Smooth muscle cell (in vitro differentiated cells): Measurements from ENCODE around the gene CAPN5. TPM values are rescaled to one million over a fixed set of nuclear protein-coding genes. Genes with fewer than 3 reads are reported as not detected.

Experiments
- DNase-seq: peaks from one replicate; lab custom pipeline; 2025; ENCODE audit not compliant: unreplicated experiment; lab: John Stamatoyannopoulos, UW
- H2AFZ ChIP-seq: fragments of 200-600 bp; sonication (generic); 2 replicates; pipeline ENCODE4 v1.6.0; 2016; ENCODE audit warnings: antibody characterized with exemption, low read depth, mild to moderate bottlenecking
- H3F3A ChIP-seq: fragments of 200-600 bp; sonication (generic); 2 replicates; pipeline ENCODE4 v1.6.0; 2017; ENCODE audit warnings: antibody characterized with exemption, low read depth
- H3K27ac ChIP-seq: fragments of 200-600 bp; sonication (generic); 2 replicates; pipeline ENCODE4 v1.5.1; 2016; ENCODE audit warnings: low read depth, mild to moderate bottlenecking
- H3K27me3 ChIP-seq: fragments of 200-600 bp; sonication (generic); 2 replicates; pipeline ENCODE4 v1.6.1; 2016; ENCODE audit warnings: low read depth, mild to moderate bottlenecking
- H3K36me3 ChIP-seq: fragments of 200-600 bp; sonication (generic); 2 replicates; pipeline ENCODE4 v1.5.1; 2016; ENCODE audit warnings: low read depth
- H3K4me1 ChIP-seq: fragments of 200-600 bp; sonication (generic); 2 replicates; pipeline ENCODE4 v1.5.1; 2016; ENCODE audit warnings: low read depth
- H3K4me2 ChIP-seq: fragments of 200-600 bp; sonication (generic); 2 replicates; pipeline ENCODE4 v1.6.0; 2016; ENCODE audit warnings: mild to moderate bottlenecking
- H3K4me3 ChIP-seq: fragments of 200-600 bp; sonication (generic); 2 replicates; pipeline ENCODE4 v1.5.1; 2016; ENCODE audit warnings: mild to moderate bottlenecking
- H3K79me2 ChIP-seq: fragments of 200-600 bp; sonication (generic); 2 replicates; pipeline ENCODE4 v1.6.0; 2016; ENCODE audit warnings: low read depth, mild to moderate bottlenecking
- H3K9ac ChIP-seq: fragments of 200-600 bp; sonication (generic); 2 replicates; pipeline ENCODE4 v1.6.0; 2016; ENCODE audit warnings: low read depth
- H3K9me3 ChIP-seq: fragments of 200-600 bp; sonication (generic); replicated peaks from 2 replicates; pipeline ENCODE4 v1.5.1; 2016; ENCODE audit warnings: low read depth
- H4K20me1 ChIP-seq: fragments of 200-600 bp; sonication (generic); 2 replicates; pipeline ENCODE4 v1.6.0; 2016; ENCODE audit warnings: low read depth
- CTCF ChIP-seq: fragments of 200-600 bp; sonication (generic); IDR thresholded peaks from 2 replicates; pipeline ENCODE4 v1.5.1; 2017; ENCODE audit warnings: borderline replicate concordance, mild to moderate bottlenecking, antibody characterized with exemption; ENCODE audit not compliant: insufficient read depth, poor library complexity, severe bottlenecking
- WGBS: methylation state at CpG from one replicate; pipeline ENCODE4 v1.1.7; 2016; ENCODE audit warnings: low lambda C conversion rate; 5-methylcytosine and 5-hydroxymethylcytosine counted together
- polyA plus RNA-seq: library from polyadenylated mRNA; unstranded; fragments of >200 nt; fragmentation: Nextera tagmentation; extraction: Ambion mirVana; gene quantifications from 2 replicates; pipeline ENCODE4 v1.2.1, GENCODE V29; 2016
- total RNA-seq: library from RNA; depleted of rRNA; stranded (reverse); fragments of >200 nt; gene quantifications from 2 replicates; pipeline ENCODE4 v1.2.3, GENCODE V29; 2014

CAPN5 gene
- total and polyA plus RNA-seq, 2 experiments from 2014 or later = 15.5 to 23.1 TPM

GRCh38 chr11:77062924-77063323 lies 3.8 kb upstream of the CAPN5 start:
- DNase-seq = no peak
- Histone ChIP-seq H4K20me1 (peaks cover 2% of the 10 kb centered on the region), H3F3A (no peaks in the 10 kb centered on the region), H3K27ac (no peak overlapping the region), H3K4me1 (peaks cover 5% of the 10 kb centered on the region), H3K9ac (no peak overlapping the region), H3K9me3 (no peaks in the 10 kb centered on the region), H3K4me3 (no peak overlapping the region), H3K36me3 (no peaks in the 10 kb centered on the region), H2AFZ (no peak overlapping the region), H3K27me3 (no peaks in the 10 kb centered on the region), H3K4me2 (no peak overlapping the region), H3K79me2 (peaks cover 4% of the 10 kb centered on the region)
- no peak for TF ChIP-seq CTCF

- Histone ChIP-seq H3K4me3 (no peak overlapping the region), H3K79me2 (peaks cover 6% of the 10 kb centered on the region), H3K36me3 (no peaks in the 10 kb centered on the region), H3F3A (no peaks in the 10 kb centered on the region), H3K27me3 (no peaks in the 10 kb centered on the region), H3K4me1 (peaks cover 5% of the 10 kb centered on the region), H2AFZ (no peak overlapping the region), H4K20me1 (peaks cover 5% of the 10 kb centered on the region), H3K4me2 (no peak overlapping the region), H3K27ac (no peak overlapping the region), H3K9ac (no peak overlapping the region), H3K9me3 (no peaks in the 10 kb centered on the region)
- DNase-seq = no peak
- WGBS = 91% methylated on average over 1 of the region's 1 CpG
- TF ChIP-seq CTCF = no peak
Measured at GRCh38 chr11:77063407-77063806, 3.4 kb upstream of the CAPN5 start.

- Histone ChIP-seq H3K4me1 (peaks cover 5% of the 10 kb centered on the region), H3K4me2 (no peak overlapping the region), H4K20me1 (peaks cover 5% of the 10 kb centered on the region), H3K27ac (no peak overlapping the region), H3K9me3 (no peaks in the 10 kb centered on the region), H3K79me2 (peaks cover 6% of the 10 kb centered on the region), H3K27me3 (no peaks in the 10 kb centered on the region), H3K9ac (no peak overlapping the region), H2AFZ (no peak overlapping the region), H3F3A (no peaks in the 10 kb centered on the region), H3K36me3 (no peaks in the 10 kb centered on the region), H3K4me3 (no peak overlapping the region)
- WGBS = 98% methylated on average over 4 of the region's 4 CpGs
- no peak for TF ChIP-seq CTCF
- no peak for DNase-seq
Measured at GRCh38 chr11:77063861-77064260, 2.9 kb upstream of the CAPN5 start.

GRCh38 chr11:77064648-77065217 lies 2.0 kb upstream of the CAPN5 start:
- TF ChIP-seq CTCF = no peak
- WGBS = 89% methylated on average over 4 of the region's 4 CpGs
- H3K4me1 ChIP-seq = peaks cover 5% of the 10 kb centered on the region
- peaks cover 8% of the 10 kb centered on the region for H4K20me1 ChIP-seq
- H3F3A ChIP-seq = no peaks in the 10 kb centered on the region
- H3K4me2 ChIP-seq = no peak overlapping the region
- no peaks in the 10 kb centered on the region for H3K27me3 ChIP-seq
- no peak overlapping the region for H3K4me3 ChIP-seq
- H2AFZ ChIP-seq = no peak overlapping the region
- H3K27ac ChIP-seq = no peak overlapping the region
- no peaks in the 10 kb centered on the region for H3K9me3 ChIP-seq
- no peak overlapping the region for H3K9ac ChIP-seq
- H3K36me3 ChIP-seq = no peaks in the 10 kb centered on the region
- peaks cover 6% of the 10 kb centered on the region for H3K79me2 ChIP-seq
- no peak for DNase-seq
